ENCODE results near the gene SNCA. TPM values are rescaled to one million over a fixed set of nuclear protein-coding genes. Genes with fewer than 3 reads are reported as not detected.

The SNCA gene
- total RNA-seq, 1 donor = 0.72 TPM

DNA sequence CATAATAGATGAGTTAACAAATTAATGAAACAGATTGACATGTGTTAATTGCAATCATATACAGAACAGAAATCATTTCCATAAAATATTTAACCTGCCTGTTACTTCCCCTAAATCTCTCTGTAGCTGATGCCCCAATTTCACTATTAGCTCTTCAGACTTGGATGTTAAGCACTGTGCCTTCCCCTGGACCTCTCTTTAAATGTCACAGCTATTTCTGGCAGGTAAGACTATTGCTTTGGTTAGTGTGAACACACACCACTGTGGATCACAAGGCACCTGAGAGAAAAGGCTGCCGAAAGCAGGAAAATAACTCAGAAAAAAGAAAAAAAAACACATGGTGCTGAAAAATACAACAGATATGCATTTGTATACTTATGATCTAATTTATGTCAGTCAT is 91.3 kb downstream of the SNCA start:
- Histone ChIP-seq H3K4me2 (ENCODE audit: insufficient read depth, low read length) (no peak overlapping the region), H3K9me3 (ENCODE audit: low read depth, low read length) (no peaks in the 10 kb centered on the region), H2AFZ (ENCODE audit: low read length) (no peak overlapping the region), H3K79me2 (ENCODE audit: insufficient read depth, low read length) (no peaks in the 10 kb centered on the region), H3K36me3 (ENCODE audit: insufficient read depth, low read length) (no peaks in the 10 kb centered on the region), H3K27me3 (ENCODE audit: insufficient read depth, low read length) (no peaks in the 10 kb centered on the region), H4K20me1 (ENCODE audit: insufficient read depth, low read length) (no peaks in the 10 kb centered on the region), H3K4me3 (ENCODE audit: insufficient read depth, low read length) (no peak overlapping the region), H3K4me1 (ENCODE audit: insufficient read depth, low read length) (no peaks in the 10 kb centered on the region), H3K27ac (ENCODE audit: low read depth, low read length) (no peak overlapping the region)
- TF ChIP-seq, protein P1, sequence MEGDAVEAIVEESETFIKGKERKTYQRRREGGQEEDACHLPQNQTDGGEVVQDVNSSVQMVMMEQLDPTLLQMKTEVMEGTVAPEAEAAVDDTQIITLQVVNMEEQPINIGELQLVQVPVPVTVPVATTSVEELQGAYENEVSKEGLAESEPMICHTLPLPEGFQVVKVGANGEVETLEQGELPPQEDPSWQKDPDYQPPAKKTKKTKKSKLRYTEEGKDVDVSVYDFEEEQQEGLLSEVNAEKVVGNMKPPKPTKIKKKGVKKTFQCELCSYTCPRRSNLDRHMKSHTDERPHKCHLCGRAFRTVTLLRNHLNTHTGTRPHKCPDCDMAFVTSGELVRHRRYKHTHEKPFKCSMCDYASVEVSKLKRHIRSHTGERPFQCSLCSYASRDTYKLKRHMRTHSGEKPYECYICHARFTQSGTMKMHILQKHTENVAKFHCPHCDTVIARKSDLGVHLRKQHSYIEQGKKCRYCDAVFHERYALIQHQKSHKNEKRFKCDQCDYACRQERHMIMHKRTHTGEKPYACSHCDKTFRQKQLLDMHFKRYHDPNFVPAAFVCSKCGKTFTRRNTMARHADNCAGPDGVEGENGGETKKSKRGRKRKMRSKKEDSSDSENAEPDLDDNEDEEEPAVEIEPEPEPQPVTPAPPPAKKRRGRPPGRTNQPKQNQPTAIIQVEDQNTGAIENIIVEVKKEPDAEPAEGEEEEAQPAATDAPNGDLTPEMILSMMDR (IDR thresholded peaks at IDR 0.05; ENCODE audit: extremely low read depth, low read depth, low read length) = no peak
- DNase-seq (ENCODE audit: insufficient read length, low spot score, missing footprints) = no peak

DNA sequence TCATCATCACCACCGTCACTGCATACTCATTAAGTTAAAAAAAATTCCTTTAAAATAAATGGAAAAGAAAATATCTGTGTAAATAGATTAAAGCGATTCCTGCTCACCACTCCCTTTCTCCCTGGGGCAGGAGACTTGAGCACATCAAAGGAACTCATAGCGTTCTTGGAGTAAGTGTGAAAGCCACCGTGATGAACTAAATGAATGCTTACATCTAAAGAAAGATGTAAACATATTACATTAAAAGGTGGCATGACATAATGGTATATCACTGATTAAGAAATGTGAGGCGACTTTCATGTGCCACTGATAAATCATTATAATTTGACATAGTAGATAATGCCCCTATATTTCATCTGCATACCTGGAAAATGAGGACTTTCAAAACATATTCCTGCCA is 92.0 kb downstream of the SNCA start:
- TF ChIP-seq, protein P1 (IDR thresholded peaks at IDR 0.05; ENCODE audit: extremely low read depth, low read depth, low read length) = no peak
- H2AFZ ChIP-seq (ENCODE audit: low read length) = no peak overlapping the region
- DNase-seq (ENCODE audit: insufficient read length, low spot score, missing footprints) = no peak
- no peaks in the 10 kb centered on the region for H3K9me3 ChIP-seq (ENCODE audit: low read depth, low read length)
- H3K27ac ChIP-seq (ENCODE audit: low read depth, low read length) = no peak overlapping the region
- no peaks in the 10 kb centered on the region for H3K27me3 ChIP-seq (ENCODE audit: insufficient read depth, low read length)
- H3K79me2 ChIP-seq (ENCODE audit: insufficient read depth, low read length) = no peaks in the 10 kb centered on the region
- H3K36me3 ChIP-seq (ENCODE audit: insufficient read depth, low read length) = no peaks in the 10 kb centered on the region
- no peaks in the 10 kb centered on the region for H4K20me1 ChIP-seq (ENCODE audit: insufficient read depth, low read length)
- H3K4me3 ChIP-seq (ENCODE audit: insufficient read depth, low read length) = no peak overlapping the region
- no peaks in the 10 kb centered on the region for H3K4me1 ChIP-seq (ENCODE audit: insufficient read depth, low read length)
- H3K4me2 ChIP-seq (ENCODE audit: insufficient read depth, low read length) = no peak overlapping the region

DNA sequence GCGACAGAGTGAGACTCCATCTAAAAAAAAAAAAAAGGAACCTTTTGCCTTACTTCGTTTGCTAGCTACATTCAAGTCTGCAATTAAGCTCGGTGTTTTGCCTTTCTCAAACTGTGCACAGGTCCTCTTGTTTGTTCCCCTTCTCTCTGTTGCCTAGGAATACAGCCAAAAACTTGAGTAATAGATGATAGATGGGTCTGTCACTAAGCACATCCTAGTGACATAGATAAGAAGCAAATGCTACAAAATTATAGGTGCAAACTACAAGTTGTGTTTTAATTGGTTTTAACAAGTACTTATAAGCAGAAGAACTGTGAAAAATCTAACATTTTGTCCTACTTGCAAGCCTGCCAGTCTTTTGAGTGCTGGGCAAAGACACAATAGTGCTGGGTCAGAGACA is 95.2 kb downstream of the SNCA start:
- H3K4me3 ChIP-seq (ENCODE audit: insufficient read depth, low read length) = no peak overlapping the region

DNA sequence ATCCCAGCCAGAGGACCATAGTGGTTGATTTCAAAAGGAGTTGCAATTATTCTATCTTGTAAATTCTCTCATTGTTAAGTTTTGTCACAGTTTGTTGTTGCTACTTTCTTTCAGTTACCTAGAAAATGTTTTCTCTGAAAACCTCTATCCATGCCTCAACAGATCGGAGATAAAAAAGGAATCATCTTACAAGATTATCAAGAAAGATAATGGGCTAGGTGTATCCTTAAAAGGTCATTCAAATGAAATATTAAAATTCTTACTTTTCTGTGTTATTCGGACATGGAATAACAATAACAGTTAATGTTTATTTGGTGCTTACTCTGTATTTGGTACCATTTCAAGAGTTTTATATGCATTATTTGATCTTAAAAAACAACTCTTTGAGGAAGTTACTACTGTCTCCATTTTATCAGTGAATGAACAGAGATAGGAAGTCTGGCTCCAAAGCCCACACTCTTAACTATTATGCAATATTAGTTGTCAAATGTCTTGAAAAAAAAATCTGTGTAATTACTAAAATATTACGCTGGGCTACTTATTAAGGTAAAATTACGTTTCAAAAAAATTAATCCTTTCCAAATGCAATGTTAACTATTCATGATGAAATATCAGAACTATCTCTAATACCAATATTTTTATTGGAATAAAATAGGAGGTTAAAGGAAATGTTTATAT is 97.5 kb downstream of the SNCA start:
- DNase-seq (ENCODE audit: insufficient read length, low spot score, missing footprints) = no peak
- Histone ChIP-seq H3K4me3 (ENCODE audit: insufficient read depth, low read length) (no peak overlapping the region), H3K27me3 (ENCODE audit: insufficient read depth, low read length) (no peaks in the 10 kb centered on the region), H2AFZ (ENCODE audit: low read length) (no peak overlapping the region), H3K79me2 (ENCODE audit: insufficient read depth, low read length) (no peaks in the 10 kb centered on the region), H4K20me1 (ENCODE audit: insufficient read depth, low read length) (no peaks in the 10 kb centered on the region), H3K36me3 (ENCODE audit: insufficient read depth, low read length) (no peaks in the 10 kb centered on the region), H3K4me2 (ENCODE audit: insufficient read depth, low read length) (no peak overlapping the region), H3K9me3 (ENCODE audit: low read depth, low read length) (no peaks in the 10 kb centered on the region), H3K27ac (ENCODE audit: low read depth, low read length) (no peak overlapping the region), H3K4me1 (ENCODE audit: insufficient read depth, low read length) (peaks cover 7% of the 10 kb centered on the region)
- TF ChIP-seq, protein P1 (IDR thresholded peaks at IDR 0.05; ENCODE audit: extremely low read depth, low read depth, low read length) = no peak

More for the DNA sequence above, 95.2 kb downstream of the SNCA start:
- no peaks in the 10 kb centered on the region for H3K27me3 ChIP-seq (ENCODE audit: insufficient read depth, low read length)
- H3K27ac ChIP-seq (ENCODE audit: low read depth, low read length) = no peak overlapping the region
- TF ChIP-seq, protein P1 (IDR thresholded peaks at IDR 0.05; ENCODE audit: extremely low read depth, low read depth, low read length) = no peak
- no peak overlapping the region for H2AFZ ChIP-seq (ENCODE audit: low read length)
- H4K20me1 ChIP-seq (ENCODE audit: insufficient read depth, low read length) = no peaks in the 10 kb centered on the region
- DNase-seq (ENCODE audit: insufficient read length, low spot score, missing footprints) = no peak
- no peaks in the 10 kb centered on the region for H3K9me3 ChIP-seq (ENCODE audit: low read depth, low read length)
- no peak overlapping the region for H3K4me2 ChIP-seq (ENCODE audit: insufficient read depth, low read length)
- no peaks in the 10 kb centered on the region for H3K36me3 ChIP-seq (ENCODE audit: insufficient read depth, low read length)
- peaks cover 7% of the 10 kb centered on the region for H3K4me1 ChIP-seq (ENCODE audit: insufficient read depth, low read length)
- no peaks in the 10 kb centered on the region for H3K79me2 ChIP-seq (ENCODE audit: insufficient read depth, low read length)
